ENCODE data around the gene LHX3. TPM values are rescaled to one million over a fixed set of nuclear protein-coding genes. Genes with fewer than 3 reads are reported as not detected.

The LHX3 gene
- total RNA-seq, 1 donor from 2014 or later, result not detected

GRCh38 chr9:136210276-136210675 is 5.3 kb upstream of the LHX3 start:
- TF ChIP-seq, protein P1, sequence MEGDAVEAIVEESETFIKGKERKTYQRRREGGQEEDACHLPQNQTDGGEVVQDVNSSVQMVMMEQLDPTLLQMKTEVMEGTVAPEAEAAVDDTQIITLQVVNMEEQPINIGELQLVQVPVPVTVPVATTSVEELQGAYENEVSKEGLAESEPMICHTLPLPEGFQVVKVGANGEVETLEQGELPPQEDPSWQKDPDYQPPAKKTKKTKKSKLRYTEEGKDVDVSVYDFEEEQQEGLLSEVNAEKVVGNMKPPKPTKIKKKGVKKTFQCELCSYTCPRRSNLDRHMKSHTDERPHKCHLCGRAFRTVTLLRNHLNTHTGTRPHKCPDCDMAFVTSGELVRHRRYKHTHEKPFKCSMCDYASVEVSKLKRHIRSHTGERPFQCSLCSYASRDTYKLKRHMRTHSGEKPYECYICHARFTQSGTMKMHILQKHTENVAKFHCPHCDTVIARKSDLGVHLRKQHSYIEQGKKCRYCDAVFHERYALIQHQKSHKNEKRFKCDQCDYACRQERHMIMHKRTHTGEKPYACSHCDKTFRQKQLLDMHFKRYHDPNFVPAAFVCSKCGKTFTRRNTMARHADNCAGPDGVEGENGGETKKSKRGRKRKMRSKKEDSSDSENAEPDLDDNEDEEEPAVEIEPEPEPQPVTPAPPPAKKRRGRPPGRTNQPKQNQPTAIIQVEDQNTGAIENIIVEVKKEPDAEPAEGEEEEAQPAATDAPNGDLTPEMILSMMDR (IDR thresholded peaks at IDR 0.05; ENCODE audit: unreplicated experiment), result no peak
- H3K36me3 Mint-ChIP-seq, result peaks cover 30% of the 10 kb centered on the region
- peaks cover 13% of the 10 kb centered on the region for H3K27me3 Mint-ChIP-seq (ENCODE audit: low read depth)
- H3K4me3 Mint-ChIP-seq, result no peak overlapping the region
- no peaks in the 10 kb centered on the region for H3K9me3 Mint-ChIP-seq
- H3K27ac Mint-ChIP-seq, result no peak overlapping the region
- no peaks in the 10 kb centered on the region for H3K4me1 Mint-ChIP-seq
- DNase-seq (ENCODE audit: low spot score in 2 of 2, unreplicated experiment in 2 of 2), result no peak

DNA sequence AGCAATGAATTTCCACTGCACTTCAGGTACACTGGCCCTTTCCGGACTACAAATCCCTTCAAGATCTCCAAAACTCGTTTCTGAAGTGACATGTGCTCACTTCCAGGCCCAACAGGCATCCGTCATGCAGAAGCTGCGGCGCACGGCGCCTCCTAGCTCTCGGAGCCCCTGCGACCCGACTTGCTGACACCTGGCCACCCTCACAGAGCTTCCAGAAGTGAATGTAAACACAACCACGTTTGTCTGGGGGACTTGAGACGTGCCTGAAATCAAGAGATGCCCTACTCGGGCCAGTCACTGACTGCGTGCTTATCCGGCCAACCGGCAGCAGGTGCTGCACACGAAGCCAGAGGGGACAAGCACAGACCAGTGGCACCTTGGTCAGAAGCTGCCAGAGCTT is 4.9 kb upstream of the LHX3 start:
- Mint-ChIP-seq H3K4me1 (no peaks in the 10 kb centered on the region), H3K27ac (no peak overlapping the region), H3K9me3 (no peaks in the 10 kb centered on the region), H3K27me3 (ENCODE audit: low read depth) (peaks cover 16% of the 10 kb centered on the region), H3K4me3 (no peak overlapping the region), H3K36me3 (peaks cover 25% of the 10 kb centered on the region)
- no peak for DNase-seq (ENCODE audit: low spot score in 2 of 2, unreplicated experiment in 2 of 2)
- TF ChIP-seq, protein P1 (IDR thresholded peaks at IDR 0.05; ENCODE audit: unreplicated experiment), result no peak

DNA sequence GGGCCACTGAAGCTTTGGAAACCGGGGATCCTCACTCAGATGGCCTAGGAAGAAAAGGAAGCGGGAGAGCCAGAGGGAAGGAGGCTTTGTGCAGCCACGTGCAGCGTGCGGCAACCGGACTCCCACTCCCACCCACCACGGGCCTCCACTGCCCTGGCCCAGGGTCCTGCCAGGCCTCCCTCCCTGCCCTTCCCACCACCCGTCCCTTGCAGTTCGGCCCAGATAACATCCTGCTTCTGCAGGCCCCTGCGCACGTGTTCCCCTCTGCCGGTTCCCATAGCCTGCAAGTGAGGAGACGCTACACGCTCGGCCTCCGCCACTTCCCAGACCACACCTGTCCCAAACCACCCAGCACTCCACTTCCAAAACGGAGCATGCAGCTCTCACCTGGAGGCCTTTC is 4.3 kb upstream of the LHX3 start:
- TF ChIP-seq, protein P1 (IDR thresholded peaks at IDR 0.05; ENCODE audit: unreplicated experiment), result no peak
- H3K27me3 Mint-ChIP-seq (ENCODE audit: low read depth), result peaks cover 22% of the 10 kb centered on the region
- H3K9me3 Mint-ChIP-seq, result no peaks in the 10 kb centered on the region
- H3K4me3 Mint-ChIP-seq, result no peak overlapping the region
- no peaks in the 10 kb centered on the region for H3K4me1 Mint-ChIP-seq
- DNase-seq (ENCODE audit: low spot score in 2 of 2, unreplicated experiment in 2 of 2), result no peak
- H3K27ac Mint-ChIP-seq, result no peak overlapping the region
- H3K36me3 Mint-ChIP-seq, result peaks cover 21% of the 10 kb centered on the region

DNA sequence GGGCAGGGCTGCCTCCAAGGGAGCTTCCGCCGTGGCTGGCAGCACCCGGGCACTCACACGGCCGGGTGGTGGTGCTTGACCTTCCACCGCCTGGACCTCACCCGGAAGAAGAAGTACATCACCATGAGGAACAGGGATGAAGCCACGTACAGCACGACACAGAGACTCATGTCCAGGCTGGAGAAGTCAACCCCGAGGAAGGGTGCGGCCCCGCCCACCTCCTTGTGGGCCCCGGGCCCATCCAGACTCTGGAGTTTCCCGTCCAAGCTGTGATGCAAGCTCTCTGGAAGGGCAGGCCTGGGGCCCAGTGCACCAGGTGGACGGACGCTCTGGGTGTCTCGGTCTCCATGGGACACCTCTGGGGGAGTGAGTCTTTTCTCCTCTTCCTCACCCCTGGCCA is 3.7 kb upstream of the LHX3 start:
- H3K4me3 Mint-ChIP-seq, result no peak overlapping the region
- no peaks in the 10 kb centered on the region for H3K4me1 Mint-ChIP-seq
- H3K36me3 Mint-ChIP-seq, result peaks cover 18% of the 10 kb centered on the region
- H3K9me3 Mint-ChIP-seq, result no peaks in the 10 kb centered on the region
- TF ChIP-seq, protein P1 (IDR thresholded peaks at IDR 0.05; ENCODE audit: unreplicated experiment), result no peak
- no peak for DNase-seq (ENCODE audit: low spot score in 2 of 2, unreplicated experiment in 2 of 2)
- no peak overlapping the region for H3K27ac Mint-ChIP-seq
- H3K27me3 Mint-ChIP-seq (ENCODE audit: low read depth), result peaks cover 27% of the 10 kb centered on the region

GRCh38 chr9:136207616-136208015 is 2.7 kb upstream of the LHX3 start:
- DNase-seq (ENCODE audit: low spot score in 2 of 2, unreplicated experiment in 2 of 2), result no peak
- Mint-ChIP-seq H3K4me1 (no peaks in the 10 kb centered on the region), H3K27ac (no peak overlapping the region), H3K36me3 (peaks cover 9% of the 10 kb centered on the region), H3K9me3 (no peaks in the 10 kb centered on the region), H3K4me3 (no peak overlapping the region), H3K27me3 (ENCODE audit: low read depth) (peaks cover 34% of the 10 kb centered on the region)
- TF ChIP-seq, protein P1 (IDR thresholded peaks at IDR 0.05; ENCODE audit: unreplicated experiment), result no peak
